Measurements from ENCODE around the gene MRPL58.
"Not testable (repeated sequence)": the region's sequence is repeated elsewhere in the genome, so short reads cannot be mapped to it uniquely, and the experiment has no call there.

The MRPL58 gene

DNA sequence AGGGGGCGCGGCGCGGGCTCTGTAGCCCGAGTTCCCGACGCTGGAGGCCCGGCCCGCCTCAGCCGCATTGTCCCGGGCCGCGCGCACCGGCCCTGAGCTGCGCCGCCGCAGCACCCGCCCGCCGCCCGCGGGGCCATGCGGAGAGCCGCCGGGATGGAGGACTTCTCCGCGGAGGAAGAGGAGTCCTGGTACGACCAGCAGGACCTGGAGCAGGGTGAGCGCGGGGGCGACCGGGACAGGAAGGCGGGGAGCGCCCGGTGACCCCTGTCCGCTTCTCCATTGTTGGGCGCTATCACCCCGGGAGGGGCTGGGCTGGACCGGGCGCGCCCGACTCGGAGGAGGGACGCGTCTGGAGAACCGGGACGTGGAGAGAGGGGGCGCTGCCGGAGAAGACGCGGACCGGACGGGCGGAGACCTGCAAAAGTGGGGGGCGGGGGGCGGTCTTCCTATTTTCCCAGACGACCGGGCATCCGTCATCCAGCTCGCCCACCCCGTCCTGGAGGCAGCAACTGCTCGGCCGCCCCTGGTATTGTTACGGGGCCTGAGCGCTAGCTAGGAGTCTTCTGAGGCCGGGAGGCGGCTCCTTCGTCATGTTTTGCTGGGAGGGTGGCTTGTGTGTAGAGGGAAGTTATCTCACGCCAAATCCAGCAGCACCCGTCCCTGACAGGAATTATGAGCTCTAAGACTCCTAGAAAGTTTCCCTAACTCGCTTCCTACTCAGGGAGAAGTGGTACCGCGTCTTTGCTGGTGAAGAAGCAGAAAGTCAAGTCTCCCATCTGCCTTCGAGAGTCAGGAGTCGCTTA, 24.4 kb upstream of the MRPL58 start:
- no peak for DNase-seq

GRCh38 chr17:74990581-74991105, 21.8 kb upstream of the MRPL58 start:
- no peak for DNase-seq

GRCh38 chr17:74992223-74992622, 20.2 kb upstream of the MRPL58 start:
- no peak for DNase-seq

DNA sequence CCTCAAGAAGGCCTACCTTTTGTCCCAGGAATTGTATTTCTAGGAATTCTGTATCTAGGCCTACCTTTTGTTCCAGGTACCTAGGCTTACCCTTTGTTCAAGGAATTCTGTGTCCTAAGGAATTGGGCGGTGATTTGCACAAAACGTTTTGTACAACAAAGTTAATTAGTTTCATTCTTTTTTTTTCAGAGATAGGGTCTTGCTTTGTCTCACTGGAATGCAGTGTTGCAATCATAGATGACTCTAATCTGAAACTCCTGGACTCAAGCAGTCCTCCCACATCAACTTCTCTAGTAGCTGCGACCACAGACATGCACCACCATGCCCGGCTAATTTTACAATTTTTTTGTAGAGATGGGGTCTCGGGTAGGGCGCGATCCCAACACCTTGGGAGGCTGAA, 18.0 kb upstream of the MRPL58 start:
- no peak for DNase-seq

DNA sequence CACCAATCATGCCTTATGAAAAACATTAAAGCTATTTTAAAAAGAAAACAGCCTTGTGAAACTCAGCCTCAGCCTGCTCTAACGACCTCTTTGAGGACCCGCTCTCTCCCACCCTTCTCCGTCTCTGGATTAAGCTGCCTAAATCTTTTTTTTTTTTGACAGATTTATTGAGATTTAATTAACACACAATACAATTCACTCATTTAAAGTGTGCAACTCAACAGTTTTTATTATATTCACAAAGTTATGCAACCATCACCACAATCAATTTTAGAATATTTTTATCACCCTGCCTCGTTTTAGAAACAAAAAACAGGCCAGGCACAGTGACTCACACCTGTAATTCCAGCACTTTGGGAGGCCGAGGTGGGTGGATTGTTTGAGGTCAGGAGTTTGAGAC, 16.6 kb upstream of the MRPL58 start:
- DNase-seq, result no peak

GRCh38 chr17:74998783-74999182, 13.7 kb upstream of the MRPL58 start:
- DNase-seq, result no peak

- DNase-seq, result no peak
Observed at GRCh38 chr17:74999523-74999922, 12.9 kb upstream of the MRPL58 start.

DNA sequence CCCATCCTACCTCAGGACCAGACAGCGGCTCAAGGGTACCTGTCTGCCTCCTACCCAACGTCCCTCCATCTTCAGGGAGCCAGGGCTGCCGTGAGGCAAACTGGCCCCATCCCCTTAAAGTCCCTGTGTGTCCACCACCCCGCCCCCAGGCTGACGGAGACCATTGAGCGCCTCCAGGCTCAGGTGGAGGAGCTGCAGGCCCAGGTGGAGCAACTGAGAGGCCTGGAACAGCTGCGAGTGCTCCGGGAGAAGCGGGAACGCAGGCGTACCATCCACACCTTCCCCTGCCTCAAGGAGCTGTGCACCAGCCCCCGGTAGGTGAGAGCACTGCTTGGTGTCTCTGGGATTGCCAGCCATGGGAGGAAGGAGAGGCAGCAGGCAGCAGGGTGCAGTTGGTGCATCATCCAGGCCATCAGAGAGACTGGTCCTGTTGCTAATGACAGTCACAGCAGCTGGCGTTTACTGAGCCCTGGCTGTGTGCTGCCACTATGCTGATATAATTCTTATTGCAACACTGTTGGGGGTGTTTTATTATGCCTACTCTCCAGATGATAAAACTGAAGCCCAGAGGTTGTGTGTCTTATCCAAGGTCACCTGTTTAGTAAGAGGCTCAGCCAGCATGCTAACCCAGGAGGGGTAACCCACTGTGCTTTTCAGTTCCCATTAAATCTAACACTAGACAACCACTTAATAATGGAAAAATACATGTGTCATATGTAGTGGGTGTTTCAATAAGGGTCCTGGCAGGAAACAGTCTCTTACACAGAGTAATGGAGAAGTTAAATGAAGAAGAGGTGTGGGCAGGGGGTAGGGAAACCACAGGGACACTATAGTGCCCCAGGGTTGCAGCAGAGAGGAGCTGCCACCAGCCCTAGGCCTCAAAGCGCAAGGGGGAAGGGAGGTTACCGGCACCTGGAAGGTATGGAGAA, 10.3 kb upstream of the MRPL58 start:
- DNase-seq, result no peak

- no peak for DNase-seq
Observed at GRCh38 chr17:75003070-75003956, 9.2 kb upstream of the MRPL58 start.

DNA sequence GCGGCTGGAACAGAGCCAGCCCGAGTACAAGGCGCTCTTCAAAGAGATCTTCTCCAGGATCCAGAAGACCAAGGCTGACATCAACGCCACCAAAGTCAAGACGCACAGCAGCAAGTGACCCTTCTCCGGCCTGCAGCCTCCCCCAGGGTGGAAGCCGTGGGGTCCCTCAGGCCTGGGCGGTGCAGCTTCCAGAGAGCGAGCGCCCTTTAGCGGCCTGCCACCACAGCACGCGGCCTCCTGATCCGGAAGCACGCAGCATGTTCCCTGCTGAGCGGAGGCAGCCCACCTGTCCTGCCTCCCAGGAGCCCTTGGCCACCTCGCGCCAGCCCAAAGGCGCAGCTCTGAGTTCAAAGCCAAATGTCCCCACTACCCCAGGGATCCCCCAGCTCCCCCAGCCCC, 8.5 kb upstream of the MRPL58 start:
- DNase-seq, result no peak

GRCh38 chr17:75004371-75004770, 8.1 kb upstream of the MRPL58 start:
- no peak for DNase-seq

GRCh38 chr17:75005291-75005690, 7.2 kb upstream of the MRPL58 start:
- DNase-seq, result no peak

- not testable (repeated sequence) for DNase-seq
Observed at GRCh38 chr17:75006084-75006483, 6.4 kb upstream of the MRPL58 start.

DNA sequence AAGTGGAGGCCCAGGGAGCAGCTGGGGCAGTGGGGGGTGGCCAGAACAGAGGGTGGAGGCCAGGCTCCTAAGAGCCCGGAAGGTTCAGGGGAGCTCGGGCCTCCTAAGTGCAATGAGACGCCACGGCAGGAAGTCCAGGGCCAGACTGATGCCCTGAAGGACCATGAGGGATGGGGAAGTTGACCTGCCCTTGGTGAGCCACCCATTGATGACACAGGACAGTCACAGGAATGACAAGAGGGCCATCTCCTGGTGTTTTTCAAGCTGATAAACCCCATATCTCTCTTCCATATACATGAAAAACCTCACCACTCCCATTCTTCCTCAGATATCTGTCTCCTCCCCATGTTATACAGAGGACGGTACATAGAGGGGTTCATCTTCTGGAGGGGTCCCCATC, 5.8 kb upstream of the MRPL58 start:
- no peak for DNase-seq

DNA sequence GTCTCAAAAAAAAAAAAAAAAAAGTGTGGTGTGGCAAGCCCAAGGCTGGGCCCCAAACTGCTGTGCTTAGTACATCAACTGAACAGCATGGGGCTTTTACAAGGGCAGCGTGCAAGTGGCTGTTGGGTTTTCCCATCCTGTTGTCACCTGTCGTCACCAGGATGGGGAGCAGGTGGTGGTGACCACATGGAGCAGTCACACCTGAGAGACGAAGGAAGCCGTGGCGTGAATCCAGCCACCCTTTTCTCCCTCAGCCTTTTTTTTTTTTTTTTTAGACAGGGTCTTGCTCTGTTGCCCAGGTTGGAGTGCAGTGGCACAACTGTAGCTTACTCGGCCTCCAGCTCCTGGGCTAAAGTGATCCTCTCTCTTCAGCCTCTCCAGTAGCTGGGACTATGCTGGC, 4.1 kb upstream of the MRPL58 start:
- no peak for DNase-seq

GRCh38 chr17:75009139-75009724, 3.2 kb upstream of the MRPL58 start:
- DNase-seq, result no peak

- no peak for DNase-seq
Observed at GRCh38 chr17:75010683-75011400, 1.6 kb upstream of the MRPL58 start.

- no peak for DNase-seq
Observed at GRCh38 chr17:75011401-75012095, 922 bp upstream of the MRPL58 start.

GRCh38 chr17:75012096-75012345, 449 bp upstream of the MRPL58 start:
- DNase-seq, result no peak

- DNase-seq, result no peak
Observed at GRCh38 chr17:75013092-75013559, 656 bp downstream of the MRPL58 start.

DNA sequence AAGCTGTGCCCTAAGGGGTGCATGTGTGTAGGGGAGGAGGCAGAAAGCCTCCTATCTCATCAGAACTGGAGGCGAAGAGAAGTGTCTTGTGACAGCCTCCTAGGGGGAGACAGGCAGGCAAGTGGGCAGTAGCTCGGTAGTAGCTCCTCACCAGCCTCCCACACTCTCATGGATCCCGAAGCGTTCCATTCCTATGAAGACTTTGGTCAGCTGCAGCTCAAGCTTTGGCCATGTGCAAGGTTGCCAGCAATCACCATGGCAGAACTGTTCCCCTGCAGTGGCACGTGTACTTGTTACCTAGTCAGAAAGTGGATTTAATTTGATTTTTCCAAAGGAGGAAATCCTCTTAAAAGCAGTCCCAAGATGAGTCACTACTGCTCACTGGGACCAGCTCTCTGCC, 6.7 kb downstream of the MRPL58 start:
- DNase-seq, result no peak

Measured in GDM1 (cell line).